Loucy (cell line): Measurements from ENCODE around the gene STRN3.

Experiments
- EZH2phosphoT487 ChIP-seq: fragments of 200-600 bp; IDR thresholded peaks from 2 replicates; pipeline ENCODE4 v1.6.1; 2018; ENCODE audit warnings: antibody characterized with exemption, mild to moderate bottlenecking, moderate library complexity, borderline replicate concordance
- TF ChIP-seq, protein P1 (sequence below): fragments of 200-600 bp; sonication (generic); conservative IDR thresholded peaks from 2 replicates; pipeline ENCODE4 v1.5.1; 2014; ENCODE audit warnings: mild to moderate bottlenecking, antibody characterized with exemption, low read length

DNA sequence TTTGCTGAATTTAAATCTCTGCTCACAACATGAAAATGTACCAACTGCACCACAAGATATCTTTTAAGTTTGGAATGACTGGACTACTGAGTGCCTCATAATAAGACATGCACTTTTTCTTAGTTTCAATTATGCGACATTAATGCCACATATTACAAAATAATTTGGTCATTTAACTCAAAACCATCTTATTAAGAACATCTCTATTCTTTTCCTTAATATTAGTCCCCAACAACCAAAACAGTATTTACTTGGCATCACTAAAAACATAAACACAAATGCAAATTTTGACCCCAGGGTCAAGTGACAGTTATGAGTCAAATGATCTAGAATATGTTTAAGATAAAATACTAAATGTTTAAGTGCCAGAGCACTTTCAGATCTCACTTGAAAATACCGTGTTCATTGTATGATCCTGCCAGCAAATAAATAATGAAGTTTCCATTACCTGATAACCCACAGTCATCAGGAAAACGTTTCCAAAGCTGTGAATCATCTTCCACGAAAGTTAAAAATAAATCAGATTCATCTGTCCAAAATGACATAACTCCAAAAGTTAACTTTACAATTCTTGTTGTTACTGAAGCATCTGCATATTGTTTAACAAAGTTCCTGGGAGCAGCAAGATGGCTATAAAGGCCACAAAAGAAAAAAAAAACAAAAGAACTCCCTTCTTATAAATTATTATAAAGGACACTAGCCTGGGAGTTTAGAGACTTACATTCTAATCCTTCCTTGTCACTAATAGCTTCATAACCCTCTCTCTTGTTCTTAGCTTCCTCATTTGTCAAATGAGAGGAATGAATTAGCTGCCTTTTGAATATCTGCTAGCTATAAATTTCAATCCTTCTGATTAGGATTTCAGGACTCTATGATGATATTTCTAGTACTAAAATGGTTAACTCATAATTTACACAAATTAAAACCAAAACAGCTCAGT lies 31.2 kb downstream of the STRN3 start:
- TF ChIP-seq, protein P1, sequence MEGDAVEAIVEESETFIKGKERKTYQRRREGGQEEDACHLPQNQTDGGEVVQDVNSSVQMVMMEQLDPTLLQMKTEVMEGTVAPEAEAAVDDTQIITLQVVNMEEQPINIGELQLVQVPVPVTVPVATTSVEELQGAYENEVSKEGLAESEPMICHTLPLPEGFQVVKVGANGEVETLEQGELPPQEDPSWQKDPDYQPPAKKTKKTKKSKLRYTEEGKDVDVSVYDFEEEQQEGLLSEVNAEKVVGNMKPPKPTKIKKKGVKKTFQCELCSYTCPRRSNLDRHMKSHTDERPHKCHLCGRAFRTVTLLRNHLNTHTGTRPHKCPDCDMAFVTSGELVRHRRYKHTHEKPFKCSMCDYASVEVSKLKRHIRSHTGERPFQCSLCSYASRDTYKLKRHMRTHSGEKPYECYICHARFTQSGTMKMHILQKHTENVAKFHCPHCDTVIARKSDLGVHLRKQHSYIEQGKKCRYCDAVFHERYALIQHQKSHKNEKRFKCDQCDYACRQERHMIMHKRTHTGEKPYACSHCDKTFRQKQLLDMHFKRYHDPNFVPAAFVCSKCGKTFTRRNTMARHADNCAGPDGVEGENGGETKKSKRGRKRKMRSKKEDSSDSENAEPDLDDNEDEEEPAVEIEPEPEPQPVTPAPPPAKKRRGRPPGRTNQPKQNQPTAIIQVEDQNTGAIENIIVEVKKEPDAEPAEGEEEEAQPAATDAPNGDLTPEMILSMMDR: no peak
- no peak for TF ChIP-seq EZH2phosphoT487
